HL-60/S4 treated with retinoic acid at 250 ng/mL for 4 days and 3 days (cell line): Measurements from ENCODE around the gene TM9SF2.

Experiments
- in situ Hi-C: fragments of 300-500 bp; cut with MboI; formaldehyde crosslinking; loops from 2 replicates; pipeline ENCODE4 v1.7.0; 2022; ENCODE audit warnings: low sequenced_read_pairs

The TM9SF2 gene

DNA sequence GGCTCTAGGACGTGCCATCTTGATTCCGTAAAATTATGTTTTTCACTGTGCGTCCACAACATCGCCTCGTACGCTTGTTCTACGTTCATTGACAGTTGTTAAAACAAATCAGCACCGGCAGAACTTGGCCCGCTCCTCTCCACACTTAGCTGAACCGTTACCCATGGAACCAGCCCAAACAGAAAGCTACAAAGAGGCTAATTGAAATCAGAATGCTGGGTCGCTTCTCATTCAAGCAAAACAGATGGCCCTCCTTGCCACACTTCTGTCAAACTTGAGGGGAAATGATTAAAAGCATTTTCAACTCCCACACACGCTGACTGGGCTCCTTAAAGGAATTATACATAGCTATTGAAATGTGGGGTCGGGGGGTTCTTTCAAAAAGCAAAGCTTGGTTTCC is 71.6 kb downstream of the TM9SF2 start:
- in situ Hi-C loops, result no loop called here

DNA sequence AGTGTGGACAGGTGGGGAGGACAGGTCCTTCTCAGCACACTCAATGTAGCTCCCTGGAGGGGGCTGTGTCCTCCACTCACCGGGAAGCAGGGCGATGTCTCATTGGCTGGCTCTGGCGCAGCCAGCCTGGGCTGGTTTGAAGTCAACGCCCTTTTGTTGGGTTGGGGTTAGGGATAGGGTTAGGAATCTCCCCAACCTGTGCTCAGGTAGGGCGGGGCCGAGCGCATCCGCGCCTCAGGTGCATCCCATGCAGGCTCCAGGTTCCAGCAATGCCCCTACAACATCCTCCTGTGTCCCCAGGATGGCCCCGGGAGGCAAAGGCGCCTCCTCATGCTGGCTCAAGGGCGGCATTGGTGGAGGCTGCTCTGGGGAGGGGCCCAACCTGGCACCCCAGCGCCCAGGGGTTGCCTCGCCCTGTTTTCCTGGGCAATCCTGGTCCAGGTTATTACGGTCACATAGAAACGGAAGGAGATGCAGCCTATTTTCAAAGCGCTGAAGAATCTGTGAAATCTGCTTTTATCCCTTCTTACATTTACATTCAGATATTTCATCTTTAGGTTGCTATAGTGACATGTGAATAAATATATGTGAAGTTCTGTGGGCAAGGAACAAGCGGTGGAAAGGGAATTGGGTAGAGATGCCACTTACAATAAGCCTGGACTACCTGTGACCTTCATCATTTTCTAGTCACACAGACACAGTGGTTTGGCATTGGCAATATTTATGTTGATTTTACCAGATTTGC is 74.3 kb downstream of the TM9SF2 start:
- in situ Hi-C loops, result no loop called here

DNA sequence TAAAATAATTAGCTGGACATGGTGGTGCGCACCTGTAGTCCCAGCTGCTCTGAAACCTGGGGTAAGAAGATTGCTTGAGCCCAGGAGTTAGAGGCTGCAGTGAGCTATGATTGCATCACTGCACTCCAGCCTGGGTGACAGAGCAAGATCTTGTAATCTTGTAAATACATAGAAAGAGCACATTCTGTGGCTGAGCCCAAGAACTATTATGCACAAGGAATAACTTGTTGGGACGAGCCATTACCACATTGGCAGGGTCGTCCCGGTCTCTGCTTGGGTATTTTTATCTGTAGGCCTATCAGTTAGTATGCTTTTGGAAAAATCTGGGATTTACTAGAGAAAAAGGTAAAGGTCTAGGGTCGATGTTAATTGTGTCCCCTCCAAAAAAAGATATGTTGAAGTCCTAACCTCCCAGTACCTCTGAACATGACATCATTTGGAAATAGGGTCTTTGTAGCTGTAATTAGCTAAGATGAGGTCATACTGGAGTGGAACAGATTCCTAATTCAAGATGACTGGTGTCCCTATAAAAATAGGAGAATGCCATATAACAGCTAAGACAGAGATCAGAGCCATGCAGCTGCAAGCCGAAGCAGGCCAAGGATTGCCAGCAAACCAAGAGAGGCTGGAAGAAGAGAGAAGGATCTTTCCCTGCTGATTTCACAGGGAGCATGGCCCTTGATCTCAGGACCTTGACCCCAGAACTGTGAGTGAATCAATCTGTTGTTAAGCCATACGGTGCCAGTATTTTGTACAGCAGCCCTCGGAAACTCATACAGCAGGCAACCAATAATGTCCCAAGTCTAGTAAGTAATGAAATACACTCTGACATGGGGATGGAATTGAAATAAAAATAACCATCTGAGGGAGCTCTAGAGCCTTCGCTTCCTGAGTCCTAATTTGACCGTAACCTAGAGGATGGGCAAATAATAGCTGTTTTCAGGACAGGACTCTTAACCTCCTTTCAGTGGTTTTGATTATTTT is 77.0 kb downstream of the TM9SF2 start:
- in situ Hi-C loops, result no loop called here

DNA sequence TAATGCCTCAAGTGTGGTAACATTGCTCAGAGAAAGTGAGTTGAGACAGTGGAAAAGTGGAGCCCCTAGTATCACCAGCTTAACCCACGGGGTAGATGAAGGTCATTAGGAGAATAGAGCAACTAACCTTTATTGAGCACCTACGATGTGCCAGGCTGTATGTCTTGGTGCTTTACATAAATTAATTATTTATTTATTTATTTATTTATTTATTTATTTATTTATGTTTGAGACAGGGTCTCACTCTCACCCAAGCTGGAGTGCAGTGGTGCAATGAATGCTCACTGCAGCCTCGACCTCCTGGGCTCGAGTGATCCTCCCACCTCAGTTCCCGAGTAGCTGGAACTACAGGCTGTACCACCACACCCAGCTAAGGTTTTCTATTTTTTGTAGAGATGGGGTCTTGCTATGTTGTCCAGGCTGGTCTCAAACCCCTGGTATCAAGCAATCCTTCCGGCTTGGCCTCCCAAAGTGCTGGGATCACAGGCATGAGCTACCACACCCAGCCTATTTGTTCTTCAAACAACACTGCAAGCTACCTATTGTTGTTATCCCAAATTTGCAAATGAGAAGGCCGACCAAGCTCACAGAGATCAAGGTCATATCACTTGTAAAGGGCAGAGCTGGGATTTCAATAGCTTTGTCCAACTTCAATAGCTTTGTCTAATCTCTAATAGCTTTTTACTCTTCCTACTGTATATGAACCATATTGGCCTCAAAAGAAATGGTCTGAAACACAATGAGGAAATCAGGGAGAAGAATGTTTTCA is 79.4 kb downstream of the TM9SF2 start:
- in situ Hi-C loops, result no loop called here

DNA sequence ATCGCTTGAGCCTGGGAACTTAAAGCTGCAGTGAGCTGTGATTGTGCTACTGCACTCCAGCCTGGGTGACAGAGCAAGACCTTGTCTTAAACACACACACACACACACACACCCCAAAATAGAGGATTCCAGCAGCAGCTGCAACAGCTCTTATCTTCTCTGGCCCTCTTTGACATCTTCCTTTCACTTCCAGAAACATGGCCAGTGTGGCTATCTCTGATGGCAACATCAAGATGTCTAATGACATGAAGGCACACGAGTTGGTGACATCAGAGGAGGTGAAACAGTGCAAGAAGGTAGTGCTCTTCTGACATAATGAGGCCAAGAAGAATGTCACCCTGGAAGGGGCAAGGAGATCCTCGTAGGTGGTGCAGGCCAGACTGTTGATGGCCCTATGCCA is 81.2 kb downstream of the TM9SF2 start:
- in situ Hi-C loops, result no loop called here

DNA sequence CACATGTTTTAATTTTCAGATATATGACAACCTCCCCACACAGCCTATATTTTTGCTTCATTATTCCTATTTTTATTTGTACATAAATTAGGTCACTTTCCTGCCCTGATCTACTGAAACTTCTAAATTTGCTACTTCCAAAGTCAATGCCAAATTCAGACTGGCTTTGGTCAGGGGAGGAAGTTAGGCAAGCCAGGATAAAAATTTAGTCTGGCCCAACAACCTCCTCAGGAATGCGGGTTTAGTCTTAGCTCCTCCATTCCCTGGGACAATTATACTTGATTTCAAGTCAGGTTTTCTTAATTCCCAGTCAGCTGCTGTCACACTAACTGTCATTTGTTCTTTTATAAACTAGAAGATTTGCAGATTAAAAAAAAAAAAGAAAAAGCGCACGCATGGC is 84.3 kb downstream of the TM9SF2 start:
- in situ Hi-C loops, result no loop called here

DNA sequence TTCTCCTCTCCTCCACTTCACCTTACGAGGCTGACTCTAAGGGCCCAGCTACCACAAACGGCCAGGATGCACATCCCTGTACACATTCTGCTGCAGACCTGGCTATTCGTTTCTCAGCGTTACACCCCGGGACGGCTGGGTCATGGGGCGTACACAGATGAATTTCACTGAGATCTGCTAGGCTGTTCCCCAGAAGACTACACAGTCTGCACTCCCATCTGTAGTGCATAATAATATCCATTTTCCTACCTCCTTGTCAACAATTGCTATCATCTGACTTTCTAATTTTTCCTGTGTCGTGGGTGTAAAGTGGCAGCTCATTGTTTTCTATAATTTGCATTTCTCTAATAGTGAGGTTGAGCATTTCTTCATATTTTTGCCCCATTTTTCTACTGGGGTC is 85.7 kb downstream of the TM9SF2 start:
- in situ Hi-C loops, result no loop called here

DNA sequence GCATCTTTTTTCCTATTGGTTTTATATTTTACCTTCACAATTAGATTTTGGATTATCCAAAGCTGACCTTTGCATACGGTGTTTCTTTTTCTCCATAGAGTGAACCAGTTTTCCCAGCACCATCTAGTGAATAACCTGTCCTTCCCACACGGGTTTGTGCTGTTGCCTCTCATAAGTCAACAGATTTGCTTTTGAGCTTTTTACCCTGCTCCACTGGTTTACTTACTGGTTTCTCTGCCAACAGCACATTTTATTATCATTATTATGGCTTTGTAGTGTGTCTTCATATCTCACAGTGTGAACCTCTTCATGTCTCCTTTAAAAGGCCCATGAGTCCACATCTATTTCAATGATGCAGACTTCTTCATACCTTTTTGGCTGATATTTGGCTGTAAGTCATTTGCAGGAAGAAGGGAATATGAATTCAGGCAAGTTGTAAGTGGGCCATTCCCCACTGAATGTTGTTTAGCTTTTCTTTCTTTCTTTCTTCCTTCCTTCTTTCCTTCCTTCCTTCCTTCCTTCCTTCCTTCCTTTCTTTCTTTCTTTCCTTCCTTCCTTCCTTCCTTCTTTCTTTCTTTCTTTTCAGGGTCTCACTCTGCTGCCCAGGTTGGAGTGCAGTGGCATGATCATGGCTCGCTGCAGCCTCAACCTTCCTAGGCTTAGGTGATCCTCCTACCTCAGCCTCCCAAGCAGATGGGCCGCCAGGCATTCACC is 86.8 kb downstream of the TM9SF2 start:
- in situ Hi-C loops, result no loop called here

DNA sequence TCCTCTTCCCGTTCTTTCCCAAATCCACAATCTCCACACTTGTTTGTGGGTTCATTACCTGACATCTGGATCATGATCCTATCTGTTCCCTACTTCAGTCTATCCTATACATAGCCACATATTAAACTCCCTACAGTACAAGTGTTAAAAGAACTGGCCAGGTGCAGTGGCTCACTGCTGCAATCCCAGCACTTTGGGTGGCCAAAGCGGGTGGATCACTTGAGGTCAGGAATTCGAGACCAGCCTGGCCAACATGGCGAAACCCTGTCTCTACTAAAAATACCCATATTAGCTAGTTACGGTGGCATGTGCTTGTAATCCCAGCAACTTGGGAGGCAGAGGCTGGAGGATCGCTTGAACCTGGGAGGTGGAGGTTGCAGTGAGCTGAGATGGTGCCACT is 88.3 kb downstream of the TM9SF2 start:
- in situ Hi-C loops, result no loop called here

DNA sequence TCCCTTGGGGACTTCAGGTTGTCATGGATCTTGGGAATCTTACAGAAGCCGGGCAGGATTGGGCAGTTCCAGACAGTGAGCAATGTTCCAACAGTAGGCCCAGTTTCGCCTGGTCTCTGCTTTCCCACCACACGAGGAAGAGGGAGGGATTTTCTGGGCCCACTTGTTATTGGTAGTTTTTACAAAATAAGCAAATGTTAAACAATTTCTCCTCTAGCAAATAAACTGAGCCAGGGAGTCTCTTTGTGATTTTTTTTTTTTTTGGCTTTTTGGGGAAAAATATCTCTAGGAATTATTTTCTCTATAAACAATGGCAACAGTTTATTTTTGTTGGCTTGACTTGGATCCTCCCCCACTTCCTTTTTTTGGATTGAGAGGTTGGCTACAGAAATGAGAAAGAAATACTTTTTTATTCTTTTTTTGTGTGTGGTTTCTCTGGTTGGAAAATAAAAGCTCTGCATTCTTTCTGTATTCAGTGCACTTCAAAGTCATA is 89.3 kb downstream of the TM9SF2 start:
- in situ Hi-C loops, result no loop called here

DNA sequence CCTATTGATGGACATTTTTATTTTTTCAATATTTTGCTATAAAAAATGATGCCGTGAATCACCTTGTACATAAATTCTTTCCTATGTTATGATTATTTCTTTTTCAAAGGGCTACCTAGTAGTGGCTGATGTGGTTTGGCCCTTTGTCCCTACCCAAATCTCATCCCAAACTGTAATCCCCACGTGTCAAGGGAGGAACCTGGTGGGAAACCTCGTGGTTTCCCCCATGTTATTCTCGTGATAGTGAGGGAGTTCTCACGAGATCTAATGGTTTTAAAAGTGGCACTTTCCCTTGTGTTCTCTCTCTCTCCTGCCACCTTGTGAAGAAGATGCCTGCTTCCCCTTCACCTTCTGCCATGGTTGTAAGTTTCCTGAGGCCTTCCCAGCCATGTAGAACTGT is 94.9 kb downstream of the TM9SF2 start:
- in situ Hi-C loops, result no loop called here

DNA sequence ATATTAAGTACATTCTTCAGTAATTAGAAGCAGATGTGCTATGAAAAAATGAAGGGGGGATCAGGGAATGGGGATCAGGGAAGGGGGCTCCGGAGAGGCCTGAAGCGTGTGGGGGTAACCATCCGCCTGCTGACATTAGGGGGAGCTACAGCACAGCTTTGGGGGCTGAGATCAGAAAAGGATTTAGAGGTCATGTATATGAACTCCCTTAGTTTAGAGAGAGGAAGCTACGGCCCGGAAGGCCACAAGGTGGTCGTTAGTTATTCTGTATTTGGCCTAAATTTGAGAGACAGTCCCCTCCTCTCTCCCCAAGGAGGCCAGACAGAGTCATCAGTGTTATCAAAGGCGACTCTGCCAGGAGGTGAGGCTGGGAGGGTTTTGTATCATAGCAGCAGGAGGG is 99.0 kb downstream of the TM9SF2 start:
- in situ Hi-C loops, result no loop called here

DNA sequence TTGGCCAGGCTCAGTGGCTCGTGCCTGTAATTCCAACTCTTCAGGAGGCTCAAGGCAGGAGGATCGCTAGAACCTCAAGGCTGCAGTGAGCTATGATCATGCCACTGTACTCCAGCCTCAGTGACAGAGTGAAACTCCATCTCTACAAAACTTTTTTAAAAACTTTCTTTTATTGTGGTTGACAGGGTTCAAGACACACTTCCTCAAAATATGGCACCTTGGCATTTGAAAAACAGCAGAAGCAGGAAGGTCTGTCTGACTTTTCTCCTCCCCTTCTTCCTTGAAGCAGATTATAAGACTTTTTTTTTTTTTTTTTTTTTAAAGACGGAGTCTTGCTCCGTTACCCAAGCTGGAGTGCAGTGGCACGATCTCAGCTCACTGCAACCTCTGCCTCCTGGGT is 100.3 kb downstream of the TM9SF2 start:
- in situ Hi-C loops, result no loop called here

DNA sequence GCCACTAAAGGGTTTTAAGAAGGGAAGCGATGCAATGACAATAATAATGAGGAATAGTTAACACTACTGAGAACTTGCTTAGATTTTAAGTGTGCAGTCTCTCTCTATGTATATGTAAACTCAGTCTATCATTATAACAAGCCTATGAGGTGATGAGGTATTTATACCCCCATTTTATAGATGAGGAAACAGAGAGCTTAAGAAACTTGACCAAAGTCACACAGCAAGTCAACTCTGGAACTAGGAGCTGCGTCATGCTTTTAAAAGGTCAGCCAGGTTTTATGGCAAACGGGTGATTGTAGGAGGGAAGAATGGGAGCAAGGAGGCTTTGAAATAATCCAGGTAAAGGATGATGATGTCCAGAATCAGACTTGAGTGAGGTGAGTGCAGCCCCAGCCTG is 103.4 kb downstream of the TM9SF2 start:
- in situ Hi-C loops, result no loop called here

DNA sequence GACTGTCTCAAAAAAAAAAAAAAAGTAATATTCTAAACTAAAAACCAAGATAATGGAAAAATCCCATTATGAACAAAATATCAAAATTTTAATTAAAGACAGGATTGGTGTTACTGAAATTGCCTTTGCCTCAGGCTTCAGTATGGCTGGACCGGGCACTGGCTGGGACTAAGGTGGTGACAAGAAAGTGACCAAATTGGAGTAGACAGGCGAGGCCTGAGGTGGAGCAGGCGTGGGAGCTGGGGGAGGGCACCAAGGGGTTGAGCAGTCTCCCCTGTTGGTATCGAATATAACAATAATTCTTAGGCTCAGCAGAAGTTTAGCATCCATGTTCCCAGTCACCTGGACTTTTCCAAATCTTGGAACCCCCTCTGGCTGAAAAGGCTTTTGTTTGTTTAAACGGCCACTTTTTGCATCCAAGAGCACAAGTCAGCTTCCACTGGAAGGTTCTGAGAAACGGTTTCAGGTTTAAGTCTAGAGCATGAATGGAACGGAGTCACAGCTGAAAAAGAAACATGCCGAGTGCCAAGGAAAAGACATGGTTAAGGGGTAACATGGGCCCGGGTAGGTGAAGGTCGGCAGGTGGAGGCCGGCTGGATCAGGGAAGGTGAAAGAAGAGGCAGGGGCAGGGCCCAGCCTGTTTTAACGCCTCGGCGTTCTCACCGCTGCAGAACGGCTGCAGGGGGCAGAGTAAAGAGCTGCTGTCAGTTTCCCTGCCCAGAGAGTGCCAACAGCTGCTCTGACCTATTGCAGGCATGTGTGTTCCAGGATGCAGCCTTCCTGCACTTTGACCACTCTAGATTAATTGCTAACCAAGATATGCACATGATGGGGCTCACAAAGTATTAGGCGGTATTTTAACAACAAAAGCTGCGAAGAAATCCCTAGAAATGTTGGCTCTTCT is 104.4 kb downstream of the TM9SF2 start:
- in situ Hi-C loops, result no loop called here

DNA sequence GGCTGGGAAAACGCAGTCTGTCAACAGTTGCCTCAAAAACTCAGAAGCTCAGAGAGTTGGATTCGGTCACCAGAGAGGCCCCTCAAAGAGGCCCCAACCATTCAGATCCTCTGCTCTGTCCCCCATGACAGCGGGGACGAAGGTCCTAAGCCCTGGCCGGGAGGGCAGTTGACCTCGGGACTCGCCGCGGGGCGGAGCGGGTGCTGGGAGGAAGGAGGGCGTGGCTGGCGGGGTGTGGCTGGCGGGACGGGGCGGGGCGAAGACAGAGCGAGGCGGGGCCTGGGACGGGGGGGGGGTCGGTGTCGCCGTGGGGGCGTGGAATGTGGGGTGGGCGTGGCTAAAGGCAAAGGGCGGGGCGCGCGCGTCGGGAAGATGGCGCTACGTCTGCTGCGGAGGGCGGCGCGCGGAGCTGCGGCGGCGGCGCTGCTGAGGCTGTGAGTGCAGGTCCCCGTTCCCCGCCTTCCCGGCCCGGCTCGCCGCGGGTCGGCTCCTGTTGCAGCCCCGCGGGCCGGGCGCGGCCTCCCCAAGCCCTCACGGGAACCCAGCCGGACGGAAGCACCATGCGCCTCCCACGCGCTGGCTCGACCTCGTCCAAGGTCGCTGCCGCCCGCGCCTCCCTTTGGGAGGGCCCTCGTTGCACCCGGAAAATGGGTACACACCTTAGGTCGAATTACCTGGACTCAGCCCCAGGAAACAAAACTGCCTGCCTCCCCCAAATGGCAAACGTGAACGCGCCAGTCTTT is 105.2 kb downstream of the TM9SF2 start, which contains the start of gene CLYBL:
TSS of gene CLYBL (plus strand) at position 367 of the 743 bp plus-strand sequence.
- in situ Hi-C loops, result no loop called here

DNA sequence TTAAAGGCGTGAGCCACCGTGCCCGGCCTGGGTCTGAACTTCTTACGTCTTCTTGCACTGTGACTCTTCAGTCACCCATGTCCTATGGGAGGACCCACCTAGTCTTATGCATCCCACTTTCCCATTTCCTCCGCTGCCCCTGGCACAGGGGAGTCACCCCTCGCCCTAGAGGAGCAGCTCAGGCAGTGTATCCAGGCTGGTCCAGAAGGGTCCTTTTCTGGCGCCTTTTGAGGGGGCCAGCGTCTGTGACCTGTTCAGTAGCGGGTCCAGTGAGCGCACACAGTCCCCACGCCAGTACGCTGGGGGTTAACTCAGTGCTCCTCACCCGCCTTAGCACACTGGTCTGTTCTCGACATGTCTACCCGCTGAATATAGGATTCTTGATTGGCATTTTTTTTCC is 107.1 kb downstream of the TM9SF2 start:
- in situ Hi-C loops, result no loop called here

DNA sequence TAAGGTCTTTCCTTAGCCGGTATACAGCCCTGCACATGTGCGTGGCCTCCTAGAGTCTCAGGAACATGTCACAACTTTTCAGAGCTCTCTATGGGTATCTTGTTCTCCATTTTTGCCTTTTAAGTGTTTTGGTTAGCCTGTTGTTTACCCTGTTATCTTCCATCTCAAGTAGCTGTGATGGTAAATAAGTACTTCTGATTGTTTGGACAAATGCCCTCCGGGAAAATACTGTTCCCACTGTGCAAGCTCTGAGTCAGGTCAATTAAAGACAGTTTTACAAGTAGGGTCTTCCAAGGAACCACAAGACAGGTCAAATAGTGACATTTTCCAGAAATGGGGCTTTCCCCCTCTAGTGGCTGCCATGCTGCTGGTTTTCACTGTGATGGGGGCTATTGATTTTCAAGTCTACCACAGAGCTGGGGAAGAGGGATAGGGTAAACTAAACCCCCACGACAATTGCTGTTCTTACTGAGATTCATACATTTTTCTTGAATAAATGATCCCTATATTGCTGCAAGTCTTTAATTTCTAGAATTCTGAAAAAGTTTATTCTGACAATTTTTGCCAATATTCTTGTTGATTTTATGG is 109.5 kb downstream of the TM9SF2 start:
- in situ Hi-C loops, result no loop called here
